ENCODE results near the gene PERM1.

DNA sequence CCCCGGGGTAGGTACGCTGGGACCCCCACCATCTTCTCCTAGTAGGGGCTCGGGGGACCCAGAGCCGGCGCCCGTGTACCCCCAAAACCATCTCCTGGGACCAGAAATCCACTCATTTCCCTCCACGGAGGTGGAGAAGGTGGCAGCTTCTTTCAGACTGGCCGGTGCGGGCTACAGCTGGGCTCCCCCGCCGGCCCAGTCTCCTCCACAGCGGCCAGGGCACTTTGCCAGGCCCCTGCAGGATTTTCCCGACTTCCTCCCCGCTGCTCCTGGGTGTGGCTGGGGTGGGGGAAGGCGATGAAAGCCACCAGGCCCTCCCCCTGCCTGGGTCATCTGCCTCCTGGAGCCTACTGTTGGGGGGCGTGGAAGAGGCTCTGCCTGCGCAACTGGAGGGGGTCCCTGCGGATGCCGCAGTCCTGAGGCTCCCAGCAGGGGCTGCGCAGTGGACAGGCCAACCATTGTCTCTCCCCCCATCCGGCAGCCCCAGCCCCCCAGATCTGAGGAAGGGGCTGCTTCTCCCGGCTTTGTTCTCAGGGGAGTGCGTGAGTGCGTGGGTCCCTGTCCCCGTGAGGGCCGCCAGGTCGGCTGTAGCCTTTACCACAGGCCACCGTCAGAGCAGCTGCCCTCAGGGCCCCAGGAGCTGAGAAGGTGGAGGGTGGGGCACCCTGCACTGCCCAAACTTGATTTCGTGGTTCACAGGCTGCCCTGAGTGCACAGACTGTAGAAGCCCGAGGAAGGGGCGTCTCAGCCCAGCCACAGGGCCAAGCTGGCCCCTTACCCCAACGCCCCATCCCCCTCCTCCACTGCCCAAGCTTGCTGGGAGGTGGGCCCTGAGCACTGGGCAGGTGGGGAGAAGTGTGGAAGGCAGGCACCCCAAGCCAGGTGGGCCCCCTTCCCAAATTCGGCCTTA lies 39.4 kb upstream of the PERM1 start:
- no peak for TF ChIP-seq ZBTB21 (CRISPR knock-in tag; IDR thresholded peaks at IDR 0.05)
- no peak for TF ChIP-seq ELF4 (CRISPR knock-in tag; IDR thresholded peaks at IDR 0.05; ENCODE audit: borderline replicate concordance)
- no peak for TF ChIP-seq ZNF773 (CRISPR knock-in tag; IDR thresholded peaks at IDR 0.05; ENCODE audit: borderline replicate concordance)
- no peak for TF ChIP-seq POGZ (CRISPR knock-in tag; IDR thresholded peaks at IDR 0.05)
